ENCODE results near the gene PHEX.

DNA sequence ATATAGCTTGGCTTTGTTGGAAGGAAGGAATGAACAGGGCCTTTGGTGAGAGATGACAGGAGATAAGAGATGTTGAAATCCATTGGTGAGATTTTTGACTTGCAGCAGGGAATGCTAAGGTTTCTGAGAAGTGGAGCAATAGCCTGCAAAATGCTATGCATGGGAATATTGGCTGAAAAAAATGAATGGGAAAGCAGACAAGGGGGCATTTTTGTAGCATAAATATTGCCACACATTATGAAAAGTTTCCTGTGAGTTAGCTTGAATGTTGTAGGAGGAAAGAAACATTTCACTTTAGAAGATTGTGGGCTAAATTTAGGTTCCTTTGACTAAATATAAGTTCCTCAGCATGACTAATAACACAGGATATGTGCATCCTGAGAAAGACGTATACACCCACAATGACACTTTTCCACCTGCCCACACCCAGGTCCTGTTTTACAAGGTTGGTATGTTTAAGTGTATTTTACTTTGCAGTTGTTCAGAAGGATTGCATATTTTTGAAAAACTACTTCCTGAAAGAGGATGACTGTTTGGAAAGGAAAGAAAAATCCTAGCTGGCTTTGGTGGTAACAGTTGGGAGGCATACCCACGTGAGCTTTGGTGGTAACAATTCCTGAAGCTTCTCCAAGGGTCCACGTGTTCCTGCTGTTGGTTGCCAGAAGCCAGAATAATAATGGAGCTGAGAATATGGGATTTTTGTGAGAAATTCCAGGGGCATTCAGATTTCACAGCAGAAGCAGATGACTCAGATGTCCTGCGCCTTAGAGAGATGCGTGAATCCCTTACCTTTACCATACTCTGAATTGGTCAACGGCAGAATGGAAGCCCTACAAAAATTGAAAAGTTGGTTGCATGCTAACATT, 28.5 kb downstream of the PHEX start:
- TF ChIP-seq POLR2AphosphoS5 (IDR thresholded peaks at IDR 0.05; ENCODE audit: low read depth, low read length), result no peak
- TF ChIP-seq, protein P1, sequence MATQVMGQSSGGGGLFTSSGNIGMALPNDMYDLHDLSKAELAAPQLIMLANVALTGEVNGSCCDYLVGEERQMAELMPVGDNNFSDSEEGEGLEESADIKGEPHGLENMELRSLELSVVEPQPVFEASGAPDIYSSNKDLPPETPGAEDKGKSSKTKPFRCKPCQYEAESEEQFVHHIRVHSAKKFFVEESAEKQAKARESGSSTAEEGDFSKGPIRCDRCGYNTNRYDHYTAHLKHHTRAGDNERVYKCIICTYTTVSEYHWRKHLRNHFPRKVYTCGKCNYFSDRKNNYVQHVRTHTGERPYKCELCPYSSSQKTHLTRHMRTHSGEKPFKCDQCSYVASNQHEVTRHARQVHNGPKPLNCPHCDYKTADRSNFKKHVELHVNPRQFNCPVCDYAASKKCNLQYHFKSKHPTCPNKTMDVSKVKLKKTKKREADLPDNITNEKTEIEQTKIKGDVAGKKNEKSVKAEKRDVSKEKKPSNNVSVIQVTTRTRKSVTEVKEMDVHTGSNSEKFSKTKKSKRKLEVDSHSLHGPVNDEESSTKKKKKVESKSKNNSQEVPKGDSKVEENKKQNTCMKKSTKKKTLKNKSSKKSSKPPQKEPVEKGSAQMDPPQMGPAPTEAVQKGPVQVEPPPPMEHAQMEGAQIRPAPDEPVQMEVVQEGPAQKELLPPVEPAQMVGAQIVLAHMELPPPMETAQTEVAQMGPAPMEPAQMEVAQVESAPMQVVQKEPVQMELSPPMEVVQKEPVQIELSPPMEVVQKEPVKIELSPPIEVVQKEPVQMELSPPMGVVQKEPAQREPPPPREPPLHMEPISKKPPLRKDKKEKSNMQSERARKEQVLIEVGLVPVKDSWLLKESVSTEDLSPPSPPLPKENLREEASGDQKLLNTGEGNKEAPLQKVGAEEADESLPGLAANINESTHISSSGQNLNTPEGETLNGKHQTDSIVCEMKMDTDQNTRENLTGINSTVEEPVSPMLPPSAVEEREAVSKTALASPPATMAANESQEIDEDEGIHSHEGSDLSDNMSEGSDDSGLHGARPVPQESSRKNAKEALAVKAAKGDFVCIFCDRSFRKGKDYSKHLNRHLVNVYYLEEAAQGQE (IDR thresholded peaks at IDR 0.05; ENCODE audit: insufficient read depth in 1 of 2, low read depth in 2 of 2, low read length in 2 of 2), result no peak
